ENCODE results near the gene OR6B2.
"Not testable (repeated sequence)": the region's sequence is repeated elsewhere in the genome, so short reads cannot be mapped to it uniquely, and the experiment has no call there.

OR6B2 gene

GRCh38 chr2:240030379-240031094, at the start of gene OR6B2:
OR6B2 (minus strand) TSS chr2:240030429; CDS start chr2:240030429, 0 bp downstream.
- DNase-seq (ENCODE audit: low spot score) = no peak

GRCh38 chr2:240078631-240079030, 48.4 kb upstream of the OR6B2 start:
- no peak for DNase-seq (ENCODE audit: low spot score)

- DNase-seq (ENCODE audit: low spot score) = no peak
Observed at GRCh38 chr2:240077442-240077841, 47.2 kb upstream of the OR6B2 start.

- DNase-seq (ENCODE audit: low spot score) = no peak
Observed at GRCh38 chr2:240074545-240074944, 44.3 kb upstream of the OR6B2 start.

GRCh38 chr2:240070907-240071306, 40.7 kb upstream of the OR6B2 start:
- DNase-seq (ENCODE audit: low spot score) = no peak

- DNase-seq (ENCODE audit: low spot score) = no peak
Observed at GRCh38 chr2:240069829-240070228, 39.6 kb upstream of the OR6B2 start.

- DNase-seq (ENCODE audit: low spot score) = no peak
Observed at GRCh38 chr2:240068193-240068592, 38.0 kb upstream of the OR6B2 start.

- DNase-seq (ENCODE audit: low spot score) = no peak
Observed at GRCh38 chr2:240066489-240066888, 36.3 kb upstream of the OR6B2 start.

- DNase-seq (ENCODE audit: low spot score) = no peak
Observed at GRCh38 chr2:240064898-240065297, 34.7 kb upstream of the OR6B2 start.

- peak; percentile 66 for DNase-seq (ENCODE audit: low spot score)
Observed at GRCh38 chr2:240060977-240061591, 30.9 kb upstream of the OR6B2 start.

GRCh38 chr2:240056678-240057077, 26.4 kb upstream of the OR6B2 start:
- no peak for DNase-seq (ENCODE audit: low spot score)

- DNase-seq (ENCODE audit: low spot score) = no peak
Observed at GRCh38 chr2:240055177-240055917, 25.1 kb upstream of the OR6B2 start.

GRCh38 chr2:240053173-240054155, 23.2 kb upstream of the OR6B2 start, which contains the start of gene OR6B3:
OR6B3 (minus strand) TSS chr2:240053521.
- no peak for DNase-seq (ENCODE audit: low spot score)

GRCh38 chr2:240052524-240052923, 22.3 kb upstream of the OR6B2 start:
- no peak for DNase-seq (ENCODE audit: low spot score)

GRCh38 chr2:240051697-240052096, 21.5 kb upstream of the OR6B2 start:
- no peak for DNase-seq (ENCODE audit: low spot score)

GRCh38 chr2:240050278-240050677, 20.0 kb upstream of the OR6B2 start:
- DNase-seq (ENCODE audit: low spot score) = no peak

- DNase-seq (ENCODE audit: low spot score) = no peak
Observed at GRCh38 chr2:240048237-240048636, 18.0 kb upstream of the OR6B2 start.

GRCh38 chr2:240045098-240045497, 14.9 kb upstream of the OR6B2 start:
- DNase-seq (ENCODE audit: low spot score) = no peak

- not testable (repeated sequence) for DNase-seq (ENCODE audit: low spot score)
Observed at GRCh38 chr2:240044096-240044495, 13.9 kb upstream of the OR6B2 start.

GRCh38 chr2:240043279-240043989, 13.2 kb upstream of the OR6B2 start:
- DNase-seq (ENCODE audit: low spot score) = no peak

- DNase-seq (ENCODE audit: low spot score) = no peak
Observed at GRCh38 chr2:240042740-240043139, 12.5 kb upstream of the OR6B2 start.
